Liver (tissue), 9 donors: Measurements from ENCODE around the gene ASAP2. TPM values are rescaled to one million over a fixed set of nuclear protein-coding genes. Genes with fewer than 3 reads are reported as not detected.

Source experiments
- DNase-seq: peaks from one replicate; pipeline ENCODE4 v3.0.0-alpha.2; 2017; ENCODE audit warnings: low spot score
- H3K27ac ChIP-seq, 2 donors: one replicate each; pipeline ENCODE4 v1.7.0; 2013; ENCODE audit warnings: inconsistent platforms in 2 of 2, low read length in 2 of 2, control low read depth in 1 of 2, low read depth in 1 of 2, mild to moderate bottlenecking in 1 of 2
- H3K27me3 ChIP-seq, 4 donors: one replicate each; pipeline versions ENCODE4 v1.6.1 to v1.7.0; 2013; ENCODE audit warnings: low read length in 3 of 4, inconsistent platforms in 1 of 4, mild to moderate bottlenecking in 1 of 4, moderate library complexity in 1 of 4; ENCODE audit not compliant: control insufficient read depth in 4 of 4, insufficient read depth in 4 of 4
- H3K36me3 ChIP-seq, 4 donors: one replicate each; pipeline versions ENCODE4 v1.6.1 to v1.7.0; 2013; ENCODE audit warnings: low read length in 3 of 4, mild to moderate bottlenecking in 3 of 4, low read depth in 1 of 4, moderate library complexity in 1 of 4; ENCODE audit not compliant: control insufficient read depth in 4 of 4, insufficient read depth in 3 of 4
- H3K4me1 ChIP-seq, 4 donors: one replicate each; pipeline versions ENCODE4 v1.6.1 to v1.7.0; 2013; ENCODE audit warnings: low read length in 3 of 4, mild to moderate bottlenecking in 3 of 4, moderate library complexity in 1 of 4; ENCODE audit not compliant: control insufficient read depth in 4 of 4, insufficient read depth in 4 of 4
- H3K4me3 ChIP-seq, 3 donors: one replicate each; pipeline versions ENCODE4 v1.6.1 to v1.7.0; 2013; ENCODE audit warnings: low read length in 3 of 3, control low read depth in 1 of 3, low read depth in 1 of 3, mild to moderate bottlenecking in 1 of 3
- H3K9ac ChIP-seq, 2 donors: one replicate each; pipeline ENCODE4 v1.7.0; 2013; ENCODE audit warnings: low read length in 2 of 2, mild to moderate bottlenecking in 2 of 2, moderate library complexity in 2 of 2, control low read depth in 1 of 2, low read depth in 1 of 2
- H3K9me3 ChIP-seq, 4 donors: one replicate each; pipeline versions ENCODE4 v1.6.1 to v1.7.0; 2013; ENCODE audit warnings: low read length in 3 of 4; ENCODE audit not compliant: control insufficient read depth in 4 of 4
- EGR1 ChIP-seq, 2 donors: IDR thresholded peaks; 2 replicates each; pipeline ENCODE4 v1.6.1; 2016 to 2018; ENCODE audit warnings: antibody characterized with exemption in 2 of 2, low read depth in 2 of 2
- FOXA1 ChIP-seq: IDR thresholded peaks from 2 replicates; pipeline ENCODE4 v1.6.1; 2016; ENCODE audit warnings: antibody characterized with exemption
- GABPA ChIP-seq, 2 donors: IDR thresholded peaks in 1 of 2; conservative IDR thresholded peaks in 1 of 2; 2 replicates each; pipeline ENCODE4 v1.6.1; 2016; ENCODE audit warnings: antibody characterized with exemption in 2 of 2, mild to moderate bottlenecking in 1 of 2, moderate library complexity in 1 of 2
- HNF4A ChIP-seq, 2 donors: conservative IDR thresholded peaks; 2 replicates each; pipeline ENCODE4 v1.6.1; 2016; ENCODE audit warnings: antibody characterized with exemption in 2 of 2, mild to moderate bottlenecking in 2 of 2
- HNF4G ChIP-seq: IDR thresholded peaks from 2 replicates; pipeline ENCODE4 v1.6.1; 2016; ENCODE audit warnings: antibody characterized with exemption
- NR2F2 ChIP-seq: IDR thresholded peaks from 2 replicates; pipeline ENCODE4 v1.6.1; 2016; ENCODE audit warnings: antibody characterized with exemption
- RAD21 ChIP-seq, 2 donors: IDR thresholded peaks; 2 replicates each; pipeline ENCODE4 v1.6.1; 2016; ENCODE audit warnings: antibody characterized with exemption in 2 of 2, mild to moderate bottlenecking in 2 of 2
- SP1 ChIP-seq: IDR thresholded peaks from 2 replicates; pipeline ENCODE4 v1.6.1; 2018; ENCODE audit warnings: antibody characterized with exemption, mild to moderate bottlenecking
- TAF1 ChIP-seq: conservative IDR thresholded peaks from 2 replicates; pipeline ENCODE4 v1.6.1; 2016; ENCODE audit warnings: antibody characterized with exemption, mild to moderate bottlenecking
- YY1 ChIP-seq: IDR thresholded peaks from 2 replicates; pipeline ENCODE4 v1.6.1; 2016; ENCODE audit warnings: antibody characterized with exemption, mild to moderate bottlenecking
- WGBS: extraction: QIAGEN DNeasy Blood & Tissue Kit; methylation state at CpG from one replicate; pipeline ENCODE4 v1.1.7; 2013; 5-methylcytosine and 5-hydroxymethylcytosine counted together
- polyA plus RNA-seq, 2 donors: library from polyadenylated mRNA; stranded (reverse) in 1 of 2; unstranded in 1 of 2; fragments of 200-250 nt in 1 of 2; fragments of >200 nt in 1 of 2; fragmentation: Nextera tagmentation in 1 of 2; extraction: Ambion mirVana in 1 of 2; gene quantifications; one replicate each; pipeline versions ENCODE4 v1.2.1 to v1.2.3, GENCODE V29; 2013 to 2015
- total RNA-seq, 2 donors: library from RNA; depleted of rRNA; stranded (reverse); fragments of >200 nt; gene quantifications; one replicate each; pipeline ENCODE4 v1.2.3, GENCODE V29; 2014
- TF ChIP-seq, protein P1 (sequence below): IDR thresholded peaks from 2 replicates; pipeline ENCODE4 v1.6.1; 2016; ENCODE audit warnings: antibody characterized with exemption
- TF ChIP-seq, protein P2 (sequence below): IDR thresholded peaks from 2 replicates; pipeline ENCODE4 v1.6.1; 2016; ENCODE audit warnings: antibody characterized with exemption, mild to moderate bottlenecking
- TF ChIP-seq, protein P3 (sequence below): IDR thresholded peaks from 2 replicates; pipeline ENCODE4 v1.6.1; 2016; ENCODE audit warnings: antibody characterized with exemption
- TF ChIP-seq, protein P4 (sequence below): IDR thresholded peaks from 2 replicates; pipeline ENCODE4 v1.6.1; 2016; ENCODE audit warnings: antibody characterized with exemption
- TF ChIP-seq, protein P5 (sequence below): fragments of 150-350 bp; IDR thresholded peaks from 2 replicates; pipeline ENCODE4 v1.5.1; 2017; ENCODE audit warnings: improper control_type of control experiment, low read depth, low read length; ENCODE audit not compliant: missing input control
- donor health status: healthy.
- donor health status: healthy.
- donor health status: healthy.
- donor health status: healthy.
- donor health status: healthy.

Gene ASAP2
- total and polyA plus RNA-seq, 4 donors = 0.36 to 5.9 (median 2.6) TPM

DNA sequence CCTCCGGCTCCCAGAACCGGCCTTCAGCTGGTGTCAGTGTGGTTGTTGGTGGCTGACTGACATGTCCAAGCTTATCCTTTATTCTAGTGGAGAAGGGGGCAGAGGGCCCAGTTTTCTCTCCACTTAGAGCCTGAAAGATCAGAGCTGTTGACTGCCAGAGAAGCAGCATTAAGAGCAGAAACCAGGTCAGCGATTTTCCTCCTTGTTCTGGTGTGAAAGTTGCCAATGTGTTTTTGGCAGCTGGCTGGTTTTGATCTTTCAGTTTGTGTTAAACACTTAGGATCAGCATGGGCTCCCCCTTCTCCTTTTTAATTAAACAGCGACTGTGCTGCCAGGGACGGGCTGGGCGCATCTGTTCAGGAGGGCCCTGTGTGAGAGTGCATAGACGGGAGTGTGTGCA lies 100.9 kb downstream of the ASAP2 start:
- Histone ChIP-seq H3K27ac (no peak overlapping the region), H3K9ac (no peak overlapping the region), H3K9me3 (no peaks in the 10 kb centered on the region)

More for the DNA sequence above, 100.9 kb downstream of the ASAP2 start:
- H3K4me3 ChIP-seq = no peak overlapping the region
- H3K27me3 ChIP-seq = no peaks in the 10 kb centered on the region
- H3K4me1 ChIP-seq = peaks cover 0 to 5% (median under 1%) of the 10 kb centered on the region in 4 donors
- DNase-seq = no peak
- 85% methylated on average over 7 of the region's 7 CpGs for WGBS
- no peak for TF ChIP-seq HNF4A (conservative IDR thresholded peaks at IDR 0.05)
- no peak for TF ChIP-seq NR2F2
- TF ChIP-seq, protein P1, sequence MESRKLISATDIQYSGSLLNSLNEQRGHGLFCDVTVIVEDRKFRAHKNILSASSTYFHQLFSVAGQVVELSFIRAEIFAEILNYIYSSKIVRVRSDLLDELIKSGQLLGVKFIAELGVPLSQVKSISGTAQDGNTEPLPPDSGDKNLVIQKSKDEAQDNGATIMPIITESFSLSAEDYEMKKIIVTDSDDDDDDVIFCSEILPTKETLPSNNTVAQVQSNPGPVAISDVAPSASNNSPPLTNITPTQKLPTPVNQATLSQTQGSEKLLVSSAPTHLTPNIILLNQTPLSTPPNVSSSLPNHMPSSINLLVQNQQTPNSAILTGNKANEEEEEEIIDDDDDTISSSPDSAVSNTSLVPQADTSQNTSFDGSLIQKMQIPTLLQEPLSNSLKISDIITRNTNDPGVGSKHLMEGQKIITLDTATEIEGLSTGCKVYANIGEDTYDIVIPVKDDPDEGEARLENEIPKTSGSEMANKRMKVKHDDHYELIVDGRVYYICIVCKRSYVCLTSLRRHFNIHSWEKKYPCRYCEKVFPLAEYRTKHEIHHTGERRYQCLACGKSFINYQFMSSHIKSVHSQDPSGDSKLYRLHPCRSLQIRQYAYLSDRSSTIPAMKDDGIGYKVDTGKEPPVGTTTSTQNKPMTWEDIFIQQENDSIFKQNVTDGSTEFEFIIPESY = no peak
- no peak for TF ChIP-seq FOXA1
- no peak for TF ChIP-seq SP1
- TF ChIP-seq, protein P2, sequence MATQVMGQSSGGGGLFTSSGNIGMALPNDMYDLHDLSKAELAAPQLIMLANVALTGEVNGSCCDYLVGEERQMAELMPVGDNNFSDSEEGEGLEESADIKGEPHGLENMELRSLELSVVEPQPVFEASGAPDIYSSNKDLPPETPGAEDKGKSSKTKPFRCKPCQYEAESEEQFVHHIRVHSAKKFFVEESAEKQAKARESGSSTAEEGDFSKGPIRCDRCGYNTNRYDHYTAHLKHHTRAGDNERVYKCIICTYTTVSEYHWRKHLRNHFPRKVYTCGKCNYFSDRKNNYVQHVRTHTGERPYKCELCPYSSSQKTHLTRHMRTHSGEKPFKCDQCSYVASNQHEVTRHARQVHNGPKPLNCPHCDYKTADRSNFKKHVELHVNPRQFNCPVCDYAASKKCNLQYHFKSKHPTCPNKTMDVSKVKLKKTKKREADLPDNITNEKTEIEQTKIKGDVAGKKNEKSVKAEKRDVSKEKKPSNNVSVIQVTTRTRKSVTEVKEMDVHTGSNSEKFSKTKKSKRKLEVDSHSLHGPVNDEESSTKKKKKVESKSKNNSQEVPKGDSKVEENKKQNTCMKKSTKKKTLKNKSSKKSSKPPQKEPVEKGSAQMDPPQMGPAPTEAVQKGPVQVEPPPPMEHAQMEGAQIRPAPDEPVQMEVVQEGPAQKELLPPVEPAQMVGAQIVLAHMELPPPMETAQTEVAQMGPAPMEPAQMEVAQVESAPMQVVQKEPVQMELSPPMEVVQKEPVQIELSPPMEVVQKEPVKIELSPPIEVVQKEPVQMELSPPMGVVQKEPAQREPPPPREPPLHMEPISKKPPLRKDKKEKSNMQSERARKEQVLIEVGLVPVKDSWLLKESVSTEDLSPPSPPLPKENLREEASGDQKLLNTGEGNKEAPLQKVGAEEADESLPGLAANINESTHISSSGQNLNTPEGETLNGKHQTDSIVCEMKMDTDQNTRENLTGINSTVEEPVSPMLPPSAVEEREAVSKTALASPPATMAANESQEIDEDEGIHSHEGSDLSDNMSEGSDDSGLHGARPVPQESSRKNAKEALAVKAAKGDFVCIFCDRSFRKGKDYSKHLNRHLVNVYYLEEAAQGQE = no peak
- TF ChIP-seq GABPA (IDR thresholded peaks at IDR 0.05 in 1 of 2, conservative IDR thresholded peaks at IDR 0.05 in 1 of 2) = no peak
- TF ChIP-seq, protein P3, sequence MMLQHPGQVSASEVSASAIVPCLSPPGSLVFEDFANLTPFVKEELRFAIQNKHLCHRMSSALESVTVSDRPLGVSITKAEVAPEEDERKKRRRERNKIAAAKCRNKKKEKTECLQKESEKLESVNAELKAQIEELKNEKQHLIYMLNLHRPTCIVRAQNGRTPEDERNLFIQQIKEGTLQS = no peak
- TF ChIP-seq, protein P4, sequence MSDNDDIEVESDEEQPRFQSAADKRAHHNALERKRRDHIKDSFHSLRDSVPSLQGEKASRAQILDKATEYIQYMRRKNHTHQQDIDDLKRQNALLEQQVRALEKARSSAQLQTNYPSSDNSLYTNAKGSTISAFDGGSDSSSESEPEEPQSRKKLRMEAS = no peak
- no peak for TF ChIP-seq RAD21 (IDR thresholded peaks at IDR 0.05)
- TF ChIP-seq EGR1 (IDR thresholded peaks at IDR 0.05; ENCODE audit: low read depth in 2 of 2) = no peak
- TF ChIP-seq HNF4G = no peak
- TF ChIP-seq, protein P5, sequence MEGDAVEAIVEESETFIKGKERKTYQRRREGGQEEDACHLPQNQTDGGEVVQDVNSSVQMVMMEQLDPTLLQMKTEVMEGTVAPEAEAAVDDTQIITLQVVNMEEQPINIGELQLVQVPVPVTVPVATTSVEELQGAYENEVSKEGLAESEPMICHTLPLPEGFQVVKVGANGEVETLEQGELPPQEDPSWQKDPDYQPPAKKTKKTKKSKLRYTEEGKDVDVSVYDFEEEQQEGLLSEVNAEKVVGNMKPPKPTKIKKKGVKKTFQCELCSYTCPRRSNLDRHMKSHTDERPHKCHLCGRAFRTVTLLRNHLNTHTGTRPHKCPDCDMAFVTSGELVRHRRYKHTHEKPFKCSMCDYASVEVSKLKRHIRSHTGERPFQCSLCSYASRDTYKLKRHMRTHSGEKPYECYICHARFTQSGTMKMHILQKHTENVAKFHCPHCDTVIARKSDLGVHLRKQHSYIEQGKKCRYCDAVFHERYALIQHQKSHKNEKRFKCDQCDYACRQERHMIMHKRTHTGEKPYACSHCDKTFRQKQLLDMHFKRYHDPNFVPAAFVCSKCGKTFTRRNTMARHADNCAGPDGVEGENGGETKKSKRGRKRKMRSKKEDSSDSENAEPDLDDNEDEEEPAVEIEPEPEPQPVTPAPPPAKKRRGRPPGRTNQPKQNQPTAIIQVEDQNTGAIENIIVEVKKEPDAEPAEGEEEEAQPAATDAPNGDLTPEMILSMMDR = no peak
- no peak for TF ChIP-seq YY1
- no peak for TF ChIP-seq TAF1
- H3K36me3 ChIP-seq = no peaks in the 10 kb centered on the region
